Tibial artery (tissue), 4 donors: ENCODE data around the gene CEP170.
A peak's percentile ranks its signal among the peaks of the same experiment; 100 is the strongest.

Source experiments
- DNase-seq, 2 donors: peaks; one replicate each; pipeline ENCODE4 v3.0.0-alpha.2; 2019
- H3K27ac ChIP-seq, 2 donors: fragments of 200-600 bp; sonication (generic) in 1 of 2; 1 replicate in 1 of 2; 2 replicates in 1 of 2; pipeline ENCODE4 v1.5.1; 2018 to 2019; ENCODE audit warnings: mild to moderate bottlenecking in 1 of 2
- H3K27me3 ChIP-seq, 2 donors: fragments of 200-600 bp; sonication (generic) in 1 of 2; one replicate each; pipeline versions ENCODE4 v1.5.1 to v1.6.0; 2016 to 2019
- H3K36me3 ChIP-seq, 3 donors: fragments of 200-600 bp; sonication (generic) in 2 of 3; one replicate each; pipeline ENCODE4 v1.5.1; 2016 to 2019; ENCODE audit warnings: mild to moderate bottlenecking in 2 of 3
- H3K4me1 ChIP-seq, 4 donors: fragments of 200-600 bp; sonication (generic) in 2 of 4; 1 replicate in 3 of 4; 2 replicates in 1 of 4; pipeline ENCODE4 v1.5.1; 2016 to 2019
- H3K4me3 ChIP-seq, 2 donors: fragments of 200-600 bp; sonication (generic) in 1 of 2; 1 replicate in 1 of 2; 2 replicates in 1 of 2; pipeline ENCODE4 v1.5.1; 2018 to 2019; ENCODE audit warnings: mild to moderate bottlenecking in 2 of 2
- H3K9me3 ChIP-seq, 3 donors: fragments of 200-600 bp; sonication (generic) in 1 of 3; one replicate each; pipeline ENCODE4 v1.5.1; 2016 to 2019
- intact Hi-C: fragments of 100-400 bp; cut with DNase I; formaldehyde crosslinking; loops from one replicate; pipeline ENCODE4 v1.15.0; 2023; ENCODE audit warnings: low total_unique reads
- TF ChIP-seq, protein P1 (sequence below), 2 experiments: fragments of 200-600 bp in 1 of 2; fragments of 450-650 bp in 1 of 2; IDR thresholded peaks; one replicate each; pipeline ENCODE4 v1.5.1; 2017 to 2019; ENCODE audit warnings: antibody characterized with exemption in 2 of 2, mild to moderate bottlenecking in 1 of 2, moderate library complexity in 1 of 2

The CEP170 gene

DNA sequence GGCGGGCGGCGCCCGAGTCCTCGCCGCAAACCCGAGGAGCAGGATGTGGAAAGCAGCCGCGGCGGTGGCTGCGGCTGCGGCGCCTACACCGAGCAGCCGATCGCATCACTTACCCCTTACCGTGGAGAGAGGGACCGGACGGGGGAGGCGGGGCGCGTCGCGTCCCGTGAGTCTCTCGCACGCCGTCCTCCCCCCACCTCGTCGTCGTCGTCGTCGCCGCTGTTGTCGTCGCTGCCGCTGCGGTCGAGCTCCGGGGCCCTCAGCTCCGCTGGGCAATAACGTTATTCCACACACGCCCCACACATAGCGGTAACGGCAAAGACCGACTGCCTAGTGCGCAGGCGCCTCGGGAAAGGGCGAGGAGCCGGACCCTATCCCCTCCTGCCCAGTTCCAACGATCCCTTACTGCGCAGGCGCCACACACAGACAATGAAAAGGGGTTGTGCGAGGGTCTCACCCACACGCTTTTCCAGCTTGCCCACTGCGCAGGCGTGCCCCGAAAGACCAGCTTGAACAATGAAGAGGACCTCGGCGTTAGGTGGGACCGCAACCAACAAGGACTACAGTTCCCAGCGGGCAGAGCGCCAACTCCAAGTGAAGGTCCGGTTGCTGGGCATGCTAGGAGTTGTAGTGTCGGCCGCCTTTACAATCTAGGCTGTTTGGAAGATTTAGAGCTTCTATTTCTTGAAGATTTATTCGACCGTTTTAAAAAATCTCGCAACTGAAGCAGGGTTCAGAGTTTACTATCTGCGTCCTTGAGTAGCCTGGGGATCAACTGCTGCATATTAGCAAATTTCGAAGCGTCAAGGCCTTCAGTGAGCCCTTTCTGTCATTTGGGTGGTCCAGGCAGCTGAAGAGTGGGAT, at the start of gene CEP170:
TSS of gene CEP170 (minus strand) at position 355 of the 864 bp plus-strand sequence. CDS start 30,001 bp downstream, outside the sequence.
- TF ChIP-seq, protein P1, sequence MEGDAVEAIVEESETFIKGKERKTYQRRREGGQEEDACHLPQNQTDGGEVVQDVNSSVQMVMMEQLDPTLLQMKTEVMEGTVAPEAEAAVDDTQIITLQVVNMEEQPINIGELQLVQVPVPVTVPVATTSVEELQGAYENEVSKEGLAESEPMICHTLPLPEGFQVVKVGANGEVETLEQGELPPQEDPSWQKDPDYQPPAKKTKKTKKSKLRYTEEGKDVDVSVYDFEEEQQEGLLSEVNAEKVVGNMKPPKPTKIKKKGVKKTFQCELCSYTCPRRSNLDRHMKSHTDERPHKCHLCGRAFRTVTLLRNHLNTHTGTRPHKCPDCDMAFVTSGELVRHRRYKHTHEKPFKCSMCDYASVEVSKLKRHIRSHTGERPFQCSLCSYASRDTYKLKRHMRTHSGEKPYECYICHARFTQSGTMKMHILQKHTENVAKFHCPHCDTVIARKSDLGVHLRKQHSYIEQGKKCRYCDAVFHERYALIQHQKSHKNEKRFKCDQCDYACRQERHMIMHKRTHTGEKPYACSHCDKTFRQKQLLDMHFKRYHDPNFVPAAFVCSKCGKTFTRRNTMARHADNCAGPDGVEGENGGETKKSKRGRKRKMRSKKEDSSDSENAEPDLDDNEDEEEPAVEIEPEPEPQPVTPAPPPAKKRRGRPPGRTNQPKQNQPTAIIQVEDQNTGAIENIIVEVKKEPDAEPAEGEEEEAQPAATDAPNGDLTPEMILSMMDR (IDR thresholded peaks at IDR 0.05), result no peak
- peak within 1 kb of the TSS; percentile 97 to 98 for H3K27ac ChIP-seq
- no peaks in the 10 kb centered on the region for H3K36me3 ChIP-seq
- intact Hi-C loops, result loop anchor here (5.0 kb wide), 1 partner anchor 792 kb away; no protein-coding TSS in a partner anchor
- H3K4me3 ChIP-seq, result peak within 1 kb of the TSS; percentile 89 to 97
- DNase-seq, result peak; percentile 95
- H3K4me1 ChIP-seq, result peaks cover 0 to 46% (median 19%) of the 10 kb centered on the region in 4 donors
- no peaks in the 10 kb centered on the region for H3K27me3 ChIP-seq
- H3K9me3 ChIP-seq, result no peaks in the 10 kb centered on the region

DNA sequence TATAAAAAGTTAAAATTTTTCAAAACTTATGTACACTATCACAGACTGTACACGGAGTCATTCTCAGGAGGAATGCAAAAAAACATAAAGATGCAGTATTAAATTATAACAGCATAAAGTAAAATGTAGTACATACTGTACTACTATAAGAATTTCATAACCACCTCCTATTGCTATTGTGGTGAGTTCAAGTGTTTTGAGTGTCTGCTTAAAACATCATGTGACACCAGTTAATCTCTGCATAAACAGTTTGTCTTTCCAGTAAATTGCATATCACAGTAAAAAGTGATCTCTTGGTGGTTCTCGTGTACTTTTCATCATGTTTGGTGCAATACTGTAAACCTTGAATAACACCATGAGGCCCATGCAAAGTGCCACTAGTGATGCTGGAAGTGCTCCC, 46.0 kb upstream of the CEP170 start:
- Histone ChIP-seq H3K27ac (no peak overlapping the region), H3K36me3 (peaks cover 6 to 32% (median 30%) of the 10 kb centered on the region in 3 donors), H3K4me1 (no peaks in the 10 kb centered on the region), H3K9me3 (peaks cover 0 to 7% (median 5%) of the 10 kb centered on the region in 3 donors), H3K4me3 (no peak overlapping the region), H3K27me3 (no peaks in the 10 kb centered on the region)
- intact Hi-C loops, result no loop called here
- no peak for DNase-seq
- TF ChIP-seq, protein P1 (IDR thresholded peaks at IDR 0.05), result no peak

GRCh38 chr1:243299069-243299468, 44.0 kb upstream of the CEP170 start:
- DNase-seq, result no peak
- Histone ChIP-seq H3K36me3 (peaks cover 12 to 43% (median 39%) of the 10 kb centered on the region in 3 donors), H3K4me3 (no peak overlapping the region), H3K27me3 (no peaks in the 10 kb centered on the region), H3K9me3 (peaks cover 0 to 7% (median 5%) of the 10 kb centered on the region in 3 donors), H3K4me1 (no peaks in the 10 kb centered on the region), H3K27ac (no peak overlapping the region)
- intact Hi-C loops, result no loop called here
- TF ChIP-seq, protein P1 (IDR thresholded peaks at IDR 0.05), result no peak

- TF ChIP-seq, protein P1 (IDR thresholded peaks at IDR 0.05), result no peak
These were observed 39.6 kb upstream of the CEP170 start for GRCh38 chr1:243294723-243295121.

DNA sequence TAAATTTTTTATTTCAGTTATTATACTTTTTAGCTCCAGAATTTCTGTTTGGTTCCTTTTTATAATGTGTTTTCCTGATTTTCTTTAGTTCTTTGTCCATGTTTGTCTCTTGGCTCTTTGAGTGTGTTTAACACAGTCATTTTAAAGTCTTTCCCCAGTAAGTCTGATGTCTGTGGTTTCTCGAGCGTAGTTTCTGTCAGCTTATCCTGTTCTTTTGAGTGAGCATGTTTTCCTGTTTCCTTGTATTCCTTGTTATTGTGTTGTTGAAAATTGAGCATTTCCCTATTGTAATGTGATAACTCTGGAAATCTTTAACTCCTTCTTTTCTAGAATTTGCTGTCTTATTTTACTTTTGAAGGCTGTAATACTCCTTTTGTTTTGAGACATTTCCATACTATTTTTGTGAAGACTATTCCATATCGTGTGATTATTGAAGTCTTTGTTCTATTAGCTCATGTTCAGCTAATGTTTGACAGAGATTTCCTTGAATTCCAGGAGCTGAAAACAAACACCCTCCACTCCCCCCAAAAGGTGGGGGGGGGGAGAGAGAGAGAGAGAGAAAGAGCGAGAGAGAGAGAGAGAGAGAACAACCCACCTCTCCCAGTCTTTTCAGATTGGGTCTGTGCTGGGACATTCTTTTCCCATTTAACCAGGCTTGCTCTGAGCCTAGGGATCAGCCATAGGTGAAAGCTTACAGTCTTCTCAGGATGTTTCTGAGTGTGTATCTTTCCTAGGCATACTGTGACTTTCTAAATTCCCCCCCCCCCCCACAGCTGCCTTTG, 39.1 kb upstream of the CEP170 start:
- no peak overlapping the region for H3K4me3 ChIP-seq
- intact Hi-C loops, result no loop called here

More at GRCh38 chr1:243294723-243295121, 39.6 kb upstream of the CEP170 start:
- Histone ChIP-seq H3K4me1 (no peaks in the 10 kb centered on the region), H3K9me3 (peaks cover 0 to 9% (median 0%) of the 10 kb centered on the region in 3 donors), H3K27me3 (no peaks in the 10 kb centered on the region), H3K27ac (no peak overlapping the region), H3K36me3 (peaks cover 32 to 42% (median 39%) of the 10 kb centered on the region in 3 donors), H3K4me3 (no peak overlapping the region)
- DNase-seq, result no peak
- intact Hi-C loops, result no loop called here

More for the DNA sequence above, 39.1 kb upstream of the CEP170 start:
- no peak for DNase-seq
- Histone ChIP-seq H3K36me3 (peaks cover 37 to 45% (median 38%) of the 10 kb centered on the region in 3 donors), H3K27me3 (no peaks in the 10 kb centered on the region), H3K9me3 (peaks cover 0 to 9% (median 0%) of the 10 kb centered on the region in 3 donors), H3K27ac (no peak overlapping the region), H3K4me1 (no peaks in the 10 kb centered on the region)
- TF ChIP-seq, protein P1 (IDR thresholded peaks at IDR 0.05), result no peak
